NCI-H524 treated with DMSO at 0.1 percent for 48 hours (cell line): ENCODE results near the gene PXYLP1.
A peak's percentile ranks its signal among the peaks of the same experiment; 100 is the strongest.
"Not testable (repeated sequence)": the region's sequence is repeated elsewhere in the genome, so short reads cannot be mapped to it uniquely, and the experiment has no call there.

Experiments used
- DNase-seq: peaks from one replicate; lab custom pipeline; 2025; lab: John Stamatoyannopoulos, UW

Gene PXYLP1

GRCh38 chr3:141300426-141300825 is 68.8 kb downstream of the PXYLP1 start:
- not testable (repeated sequence) for DNase-seq

GRCh38 chr3:141302364-141303141 is 70.9 kb downstream of the PXYLP1 start:
- DNase-seq: no peak

- peak; percentile 43 for DNase-seq
Observed at GRCh38 chr3:141303481-141304223, 72.0 kb downstream of the PXYLP1 start.

GRCh38 chr3:141305436-141305835 is 73.8 kb downstream of the PXYLP1 start:
- DNase-seq: no peak

- DNase-seq: no peak
Observed at GRCh38 chr3:141306276-141306675, 74.7 kb downstream of the PXYLP1 start.

- no peak for DNase-seq
Observed at GRCh38 chr3:141306922-141307321, 75.3 kb downstream of the PXYLP1 start.

- DNase-seq: no peak
Observed at GRCh38 chr3:141307351-141308059, 75.9 kb downstream of the PXYLP1 start.

GRCh38 chr3:141308588-141309218 is 77.1 kb downstream of the PXYLP1 start:
- peak; percentile 83 for DNase-seq

- DNase-seq: no peak
Observed at GRCh38 chr3:141311170-141311495, 79.5 kb downstream of the PXYLP1 start.

- DNase-seq: peak; percentile 99
Observed at GRCh38 chr3:141311496-141312353, 80.1 kb downstream of the PXYLP1 start.

- no peak for DNase-seq
Observed at GRCh38 chr3:141312354-141313092, 80.9 kb downstream of the PXYLP1 start.

GRCh38 chr3:141313093-141313683 is 81.6 kb downstream of the PXYLP1 start:
- DNase-seq: no peak

GRCh38 chr3:141314415-141314814 is 82.8 kb downstream of the PXYLP1 start:
- not testable (repeated sequence) for DNase-seq

GRCh38 chr3:141316851-141317250 is 85.2 kb downstream of the PXYLP1 start:
- DNase-seq: no peak

GRCh38 chr3:141320399-141321108 is 88.9 kb downstream of the PXYLP1 start:
- no peak for DNase-seq

GRCh38 chr3:141321109-141321497 is 89.5 kb downstream of the PXYLP1 start:
- DNase-seq: no peak

- no peak for DNase-seq
Observed at GRCh38 chr3:141323936-141324704, 92.5 kb downstream of the PXYLP1 start.

GRCh38 chr3:141326123-141326522 is 94.5 kb downstream of the PXYLP1 start:
- DNase-seq: no peak

GRCh38 chr3:141326626-141327025 is 95.0 kb downstream of the PXYLP1 start:
- DNase-seq: no peak
